ENCODE results near the gene FAM131A. TPM values are rescaled to one million over a fixed set of nuclear protein-coding genes. Genes with fewer than 3 reads are reported as not detected.

The FAM131A gene
- total RNA-seq, 1 donor from 2014 or later: 28.5 TPM

- DNase-seq (ENCODE audit: extremely low spot score in 2 of 2): no peak
- peak in 1 of 3 experiments; percentile 9 for TF ChIP-seq CTCF (IDR thresholded peaks at IDR 0.05)
- TF ChIP-seq POLR2A (IDR thresholded peaks at IDR 0.05): no peak
- no peak for TF ChIP-seq POLR2AphosphoS5 (IDR thresholded peaks at IDR 0.05; ENCODE audit: insufficient read depth in 1 of 2, low read depth in 1 of 2)
- peaks cover 0 to 45% of the 10 kb centered on the region in 2 donors for H3K36me3 ChIP-seq
- H3K27me3 ChIP-seq: no peaks in the 10 kb centered on the region
- H3K4me3 ChIP-seq: peak overlapping the region; percentile 89 to 90
- no peaks in the 10 kb centered on the region for H3K9me3 ChIP-seq
- H3K4me1 ChIP-seq: peaks cover 16% of the 10 kb centered on the region
- intact Hi-C loops (cut with DNase I): no loop called here
- H3K27ac ChIP-seq: peak overlapping the region; percentile 69
These were observed 37.7 kb upstream of the FAM131A start for GRCh38 chr3:184299488-184300377.

- intact Hi-C loops (cut with DNase I): no loop called here
- H3K4me3 ChIP-seq: peak overlapping the region in 1 of 2 donors; percentile 90
These were observed 37.1 kb upstream of the FAM131A start for GRCh38 chr3:184300378-184300720.

GRCh38 chr3:184305577-184305976 lies 31.8 kb upstream of the FAM131A start:
- intact Hi-C loops (cut with DNase I): no loop called here
- Histone ChIP-seq H3K27ac (no peak overlapping the region), H3K27me3 (no peaks in the 10 kb centered on the region), H3K36me3 (peaks cover 0 to 85% of the 10 kb centered on the region in 2 donors), H3K4me3 (no peak overlapping the region), H3K9me3 (no peaks in the 10 kb centered on the region), H3K4me1 (peaks cover 4% of the 10 kb centered on the region)
- TF ChIP-seq POLR2A (IDR thresholded peaks at IDR 0.05) (no peak), POLR2AphosphoS5 (IDR thresholded peaks at IDR 0.05; ENCODE audit: insufficient read depth in 1 of 2, low read depth in 1 of 2) (no peak), CTCF (IDR thresholded peaks at IDR 0.05) (no peak)
- no peak for DNase-seq (ENCODE audit: extremely low spot score in 2 of 2)

More at GRCh38 chr3:184300378-184300720, 37.1 kb upstream of the FAM131A start:
- Histone ChIP-seq H3K9me3 (no peaks in the 10 kb centered on the region), H3K36me3 (peaks cover 0 to 50% of the 10 kb centered on the region in 2 donors), H3K27me3 (no peaks in the 10 kb centered on the region), H3K4me1 (peaks cover 16% of the 10 kb centered on the region), H3K27ac (no peak overlapping the region)
- no peak for DNase-seq (ENCODE audit: extremely low spot score in 2 of 2)
- TF ChIP-seq CTCF (IDR thresholded peaks at IDR 0.05) (no peak), POLR2A (IDR thresholded peaks at IDR 0.05) (no peak), POLR2AphosphoS5 (IDR thresholded peaks at IDR 0.05; ENCODE audit: insufficient read depth in 1 of 2, low read depth in 1 of 2) (no peak)

GRCh38 chr3:184306341-184306972 lies 30.9 kb upstream of the FAM131A start:
- no peaks in the 10 kb centered on the region for H3K9me3 ChIP-seq
- H3K27me3 ChIP-seq: no peaks in the 10 kb centered on the region
- no peak for TF ChIP-seq POLR2AphosphoS5 (IDR thresholded peaks at IDR 0.05; ENCODE audit: insufficient read depth in 1 of 2, low read depth in 1 of 2)
- no peak for TF ChIP-seq POLR2A (IDR thresholded peaks at IDR 0.05)
- TF ChIP-seq CTCF (IDR thresholded peaks at IDR 0.05): no peak
- no peak for DNase-seq (ENCODE audit: extremely low spot score in 2 of 2)
- intact Hi-C loops (cut with DNase I): no loop called here
- no peaks in the 10 kb centered on the region for H3K4me1 ChIP-seq
- no peak overlapping the region for H3K4me3 ChIP-seq
- H3K36me3 ChIP-seq: peaks cover 0 to 78% of the 10 kb centered on the region in 2 donors
- H3K27ac ChIP-seq: no peak overlapping the region
